Neutrophil (primary cell): ENCODE data around the gene OGFOD2.

Experiments used
- H3K27ac ChIP-seq: fragments of 200-600 bp; sonication (generic); 2 replicates; pipeline ENCODE4 v1.5.1; 2016; ENCODE audit warnings: mild to moderate bottlenecking, moderate library complexity
- H3K27me3 ChIP-seq: fragments of 200-600 bp; sonication (generic); 2 replicates; pipeline ENCODE4 v1.6.0; 2016; ENCODE audit warnings: mild to moderate bottlenecking
- H3K36me3 ChIP-seq: fragments of 200-600 bp; sonication (generic); 2 replicates; pipeline ENCODE4 v1.5.1; 2017
- H3K4me1 ChIP-seq, 2 experiments: fragments of 200-600 bp in 1 of 2; sonication (generic) in 1 of 2; 1 replicate in 1 of 2; 2 replicates in 1 of 2; pipeline versions ENCODE4 v1.5.1 to v1.6.1; 2013 to 2016; ENCODE audit warnings: low read depth in 1 of 2, low read length in 1 of 2, mild to moderate bottlenecking in 1 of 2, moderate library complexity in 1 of 2; ENCODE audit not compliant: control insufficient read depth in 1 of 2, insufficient read depth in 1 of 2
- H3K4me3 ChIP-seq, 2 experiments: fragments of 200-600 bp in 1 of 2; sonication (generic) in 1 of 2; 1 replicate in 1 of 2; 2 replicates in 1 of 2; pipeline ENCODE4 v1.5.1; 2013 to 2016; ENCODE audit warnings: low read depth in 1 of 2, low read length in 1 of 2, mild to moderate bottlenecking in 1 of 2, moderate library complexity in 1 of 2
- H3K9me3 ChIP-seq: fragments of 200-600 bp; sonication (generic); 2 replicates; pipeline ENCODE4 v1.5.1; 2016
- TF ChIP-seq, protein P1 (sequence below): fragments of 200-600 bp; sonication (generic); IDR thresholded peaks from 2 replicates; pipeline ENCODE4 v1.5.1; 2016; ENCODE audit warnings: antibody characterized with exemption

Gene OGFOD2

DNA sequence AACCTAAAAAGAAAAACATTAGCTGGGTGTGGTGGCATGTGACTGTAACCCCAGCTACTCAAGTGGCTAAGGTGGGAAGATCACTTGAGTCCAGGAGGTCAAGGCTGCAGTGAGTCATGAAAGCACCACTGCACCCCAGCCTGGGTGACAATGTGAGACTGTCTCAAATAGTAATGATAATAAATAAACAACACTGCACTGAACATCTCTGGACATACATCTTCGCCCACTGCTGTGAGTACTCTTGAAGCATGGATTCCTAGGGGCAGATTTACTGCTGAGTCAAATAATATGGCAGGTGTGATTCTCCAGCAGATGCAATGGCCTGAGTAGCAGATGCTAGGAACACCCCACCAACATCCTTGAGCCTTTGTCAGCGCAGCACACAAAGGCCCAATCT is 32.4 kb upstream of the OGFOD2 start:
- Histone ChIP-seq H3K36me3 (no peaks in the 10 kb centered on the region), H3K27ac (no peak overlapping the region), H3K4me1 (peaks cover 4 to 10% of the 10 kb centered on the region in 2 experiments)

DNA sequence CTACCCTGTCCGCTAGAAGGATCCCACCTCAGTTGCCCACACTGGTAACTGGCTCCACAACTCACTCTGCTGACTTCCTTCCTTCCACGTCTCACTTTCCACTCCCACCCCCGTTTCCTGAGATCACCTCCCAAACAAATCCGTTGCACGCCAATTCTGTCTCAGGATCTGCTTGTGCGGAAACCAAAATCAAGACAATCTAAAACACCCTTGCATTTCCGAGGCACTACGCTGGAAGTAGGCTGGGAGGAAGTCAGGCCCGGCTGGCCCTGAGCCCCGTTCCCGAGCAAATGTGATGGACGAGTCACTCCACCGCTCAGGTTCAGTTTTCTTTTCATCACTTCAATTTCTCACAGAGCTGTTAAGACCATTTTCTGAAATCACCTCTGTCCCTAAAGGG is 31.8 kb upstream of the OGFOD2 start:
- TF ChIP-seq, protein P1, sequence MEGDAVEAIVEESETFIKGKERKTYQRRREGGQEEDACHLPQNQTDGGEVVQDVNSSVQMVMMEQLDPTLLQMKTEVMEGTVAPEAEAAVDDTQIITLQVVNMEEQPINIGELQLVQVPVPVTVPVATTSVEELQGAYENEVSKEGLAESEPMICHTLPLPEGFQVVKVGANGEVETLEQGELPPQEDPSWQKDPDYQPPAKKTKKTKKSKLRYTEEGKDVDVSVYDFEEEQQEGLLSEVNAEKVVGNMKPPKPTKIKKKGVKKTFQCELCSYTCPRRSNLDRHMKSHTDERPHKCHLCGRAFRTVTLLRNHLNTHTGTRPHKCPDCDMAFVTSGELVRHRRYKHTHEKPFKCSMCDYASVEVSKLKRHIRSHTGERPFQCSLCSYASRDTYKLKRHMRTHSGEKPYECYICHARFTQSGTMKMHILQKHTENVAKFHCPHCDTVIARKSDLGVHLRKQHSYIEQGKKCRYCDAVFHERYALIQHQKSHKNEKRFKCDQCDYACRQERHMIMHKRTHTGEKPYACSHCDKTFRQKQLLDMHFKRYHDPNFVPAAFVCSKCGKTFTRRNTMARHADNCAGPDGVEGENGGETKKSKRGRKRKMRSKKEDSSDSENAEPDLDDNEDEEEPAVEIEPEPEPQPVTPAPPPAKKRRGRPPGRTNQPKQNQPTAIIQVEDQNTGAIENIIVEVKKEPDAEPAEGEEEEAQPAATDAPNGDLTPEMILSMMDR = no peak
- no peaks in the 10 kb centered on the region for H3K27me3 ChIP-seq
- H3K27ac ChIP-seq = no peak overlapping the region
- H3K4me3 ChIP-seq = no peak overlapping the region
- no peaks in the 10 kb centered on the region for H3K36me3 ChIP-seq
- H3K4me1 ChIP-seq = peaks cover 4 to 13% of the 10 kb centered on the region in 2 experiments
- H3K9me3 ChIP-seq = no peaks in the 10 kb centered on the region

More for the DNA sequence above, 32.4 kb upstream of the OGFOD2 start:
- Histone ChIP-seq H3K27me3 (no peaks in the 10 kb centered on the region), H3K4me3 (no peak overlapping the region), H3K9me3 (no peaks in the 10 kb centered on the region)
- TF ChIP-seq, protein P1 = no peak

DNA sequence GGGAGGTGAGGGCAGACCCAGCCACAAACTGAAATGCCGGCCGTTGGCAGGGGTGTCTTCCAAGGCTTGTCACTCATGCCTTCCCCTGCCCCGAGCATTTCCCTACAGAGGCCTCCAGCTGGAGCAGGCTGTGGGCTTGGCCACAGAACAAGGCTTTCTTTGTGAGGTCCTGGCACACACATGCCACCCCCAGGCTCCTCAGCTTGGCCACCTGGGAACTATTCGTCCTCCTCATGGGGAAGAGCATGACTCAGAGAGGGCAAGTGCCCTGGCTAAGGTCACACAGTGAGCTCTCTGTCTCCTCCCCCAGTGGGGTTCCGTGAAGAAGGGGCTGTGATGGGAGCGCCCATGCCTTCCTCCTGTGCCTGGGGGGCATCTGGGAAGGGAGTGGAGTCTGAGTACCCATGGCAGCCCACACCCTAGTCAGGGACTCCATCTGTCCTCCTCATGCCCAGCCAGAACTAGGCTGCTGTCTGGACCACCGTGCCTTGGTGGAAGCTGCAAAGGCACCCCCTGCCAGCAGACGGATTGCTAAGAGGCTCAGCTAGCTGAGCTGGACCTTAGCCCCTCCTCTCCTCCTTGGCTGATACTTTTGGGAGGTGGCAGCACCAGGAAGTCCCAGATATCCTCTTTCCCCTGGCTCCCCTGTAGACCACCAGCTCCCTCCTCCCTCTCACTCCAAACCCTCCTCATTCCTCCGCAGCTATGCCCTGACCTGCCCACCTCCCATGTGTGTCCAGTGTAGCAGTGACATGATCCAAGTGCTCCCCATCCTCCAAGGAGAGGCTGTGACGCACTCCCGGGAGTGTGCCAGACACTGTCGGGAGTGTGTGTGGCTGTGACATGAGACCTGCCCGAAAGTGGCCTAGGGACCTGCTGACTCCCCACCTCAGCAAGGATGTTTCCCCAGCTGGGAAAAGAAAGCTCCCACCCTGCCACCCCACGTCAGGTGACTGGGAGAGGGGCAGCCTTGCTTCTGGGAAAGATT is 30.1 kb upstream of the OGFOD2 start:
- H3K4me3 ChIP-seq = no peak overlapping the region
- no peaks in the 10 kb centered on the region for H3K27me3 ChIP-seq
- no peaks in the 10 kb centered on the region for H3K36me3 ChIP-seq
- no peaks in the 10 kb centered on the region for H3K9me3 ChIP-seq
- no peak overlapping the region for H3K27ac ChIP-seq
- TF ChIP-seq, protein P1 = no peak
- H3K4me1 ChIP-seq = peaks cover 4 to 13% of the 10 kb centered on the region in 2 experiments

DNA sequence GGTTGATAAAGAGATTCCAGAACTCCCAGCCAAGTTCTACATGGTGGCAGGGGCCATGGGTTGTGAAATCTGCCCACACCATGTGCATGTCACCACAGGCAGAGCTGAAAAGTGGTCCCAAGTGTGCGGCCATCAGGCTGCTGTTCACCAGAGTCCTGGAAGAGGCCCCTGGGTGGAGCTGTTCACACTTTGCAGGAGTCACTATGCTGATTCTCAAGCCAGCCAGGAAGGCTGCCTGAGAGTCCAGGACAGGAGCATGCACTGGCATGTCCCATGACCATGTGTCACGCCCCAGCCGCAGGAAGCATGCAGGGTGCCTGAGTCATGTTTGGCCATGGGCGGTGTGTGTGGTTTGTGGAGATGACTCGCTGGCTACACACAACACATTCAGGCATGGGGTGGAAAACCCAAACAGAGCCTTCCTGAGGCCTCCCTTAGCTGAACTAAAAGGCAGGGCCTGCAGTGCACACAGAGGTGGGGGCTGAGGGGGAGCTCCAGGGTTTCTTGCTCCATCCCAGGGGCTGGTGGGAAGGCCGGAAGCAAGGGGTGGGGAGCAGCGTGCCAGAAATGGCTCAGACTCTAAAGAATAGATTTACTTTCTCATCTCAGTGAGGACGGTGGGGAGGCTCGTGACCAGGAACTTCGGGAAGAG is 28.2 kb upstream of the OGFOD2 start:
- no peak overlapping the region for H3K4me3 ChIP-seq

DNA sequence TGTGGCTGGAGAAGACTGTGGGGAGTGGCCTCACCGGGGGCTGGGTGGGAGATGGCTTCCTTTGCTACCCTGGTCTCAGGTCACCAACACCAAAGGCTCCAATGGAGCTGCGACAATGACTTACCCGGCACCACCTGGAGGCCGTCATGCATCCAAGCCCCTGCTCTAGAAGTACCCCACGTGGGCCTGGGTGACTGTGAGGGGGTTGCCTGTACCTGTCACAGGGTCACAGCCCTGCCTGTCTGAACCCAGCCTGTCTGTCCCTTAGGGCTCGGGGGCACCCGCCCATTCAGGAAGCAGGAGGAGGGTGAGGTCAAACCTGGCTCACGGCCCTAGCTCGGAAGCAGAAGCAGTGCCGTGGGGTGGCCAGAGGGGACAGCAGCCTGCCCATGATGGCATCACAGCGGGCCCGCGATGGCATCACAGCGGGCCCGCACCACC is 27.7 kb upstream of the OGFOD2 start:
- peaks cover 4 to 13% of the 10 kb centered on the region in 2 experiments for H3K4me1 ChIP-seq
- no peaks in the 10 kb centered on the region for H3K27me3 ChIP-seq
- TF ChIP-seq, protein P1 = no peak
- H3K9me3 ChIP-seq = no peaks in the 10 kb centered on the region
- no peaks in the 10 kb centered on the region for H3K36me3 ChIP-seq
- H3K4me3 ChIP-seq = no peak overlapping the region
- peak overlapping the region; percentile 55 for H3K27ac ChIP-seq

More for the DNA sequence above, 28.2 kb upstream of the OGFOD2 start:
- H3K27ac ChIP-seq = peak overlapping the region; percentile 55
- TF ChIP-seq, protein P1 = no peak
- no peaks in the 10 kb centered on the region for H3K9me3 ChIP-seq
- peaks cover 4 to 13% of the 10 kb centered on the region in 2 experiments for H3K4me1 ChIP-seq
- H3K27me3 ChIP-seq = no peaks in the 10 kb centered on the region
- H3K36me3 ChIP-seq = no peaks in the 10 kb centered on the region
